Heart left ventricle (tissue), 13 donors: ENCODE results near the gene CTU2.

ENCODE experiments used
- CTCF ChIP-seq, 12 donors: fragments of 200-600 bp; sonication (generic) in 4 of 12; IDR thresholded peaks; one replicate each; pipeline versions ENCODE4 v1.5.0 to v1.8.0; 2018 to 2022; ENCODE audit warnings: antibody characterized with exemption in 12 of 12, mild to moderate bottlenecking in 5 of 12
- POLR2A ChIP-seq, 2 donors: fragments of 450-650 bp; IDR thresholded peaks; one replicate each; pipeline ENCODE4 v1.6.1; 2017; ENCODE audit warnings: antibody characterized with exemption in 2 of 2, mild to moderate bottlenecking in 2 of 2, moderate library complexity in 2 of 2
- donor health status: ischemic (EF 13 %, LVEDD 7.1; RV severe dilation, severe dysfunction).
- donor health status: DM: no; HTN: yes; CAD: no.
- donor health status: DM: no; HTN: no; CAD: no.
- donor health status: ischemic (EF 25% LVEDD 6.9; RV normal size, moderate dysfunction).
- donor health status: ischemic (EF 25% LVEDD 5.7; RV mildly dilated, moderate dysfunction).
- donor health status: ischemic (EF 35%, LVEDD 5.7; RV mildly dilated, moderate dysfunction).
- donor health status: nonischemic (EF 11% LVEDD 7.7; RV severe dilation, severe dysfunction).
- donor health status: DM: yes; HTN: yes; CAD: no.
- donor health status: PGD.
- donor health status: ischemic (EF 29% LVEDD 5.4; RV normal size, mild dysfunction).
- donor health status: nonischemic (EF 23%, LVEDD 6.1; RV moderate dilation, normal function).

- TF ChIP-seq POLR2A (IDR thresholded peaks at IDR 0.05) = no peak
- TF ChIP-seq CTCF (IDR thresholded peaks at IDR 0.05) = no peak
Measured at GRCh38 chr16:88695753-88696152, 10.6 kb upstream of the CTU2 start.
